Mesothelial cell of epicardium (in vitro differentiated cells): ENCODE data around the gene MZB1. TPM values are rescaled to one million over a fixed set of nuclear protein-coding genes. Genes with fewer than 3 reads are reported as not detected.
"Not testable (repeated sequence)": the region's sequence is repeated elsewhere in the genome, so short reads cannot be mapped to it uniquely, and the experiment has no call there.

ENCODE experiments used
- DNase-seq, 2 experiments: peaks; one replicate each; pipeline ENCODE4 v3.0.0; 2021; ENCODE audit warnings: low spot score in 2 of 2; ENCODE audit not compliant: unreplicated experiment in 2 of 2
- H3K27ac Mint-ChIP-seq: 2 replicates; pipeline ENCODE4 v1.8.0; 2021; ENCODE audit warnings: mixed read lengths
- H3K27me3 Mint-ChIP-seq: 2 replicates; pipeline ENCODE4 v1.8.0; 2021; ENCODE audit warnings: low read depth, mixed read lengths
- H3K36me3 Mint-ChIP-seq: 2 replicates; pipeline ENCODE4 v1.8.0; 2021; ENCODE audit warnings: mixed read lengths
- H3K4me1 Mint-ChIP-seq: 2 replicates; pipeline ENCODE4 v1.8.0; 2021; ENCODE audit warnings: mixed read lengths
- H3K4me3 Mint-ChIP-seq: 2 replicates; pipeline ENCODE4 v1.8.0; 2021; ENCODE audit warnings: mild to moderate bottlenecking, moderate library complexity, mixed read lengths
- H3K9me3 Mint-ChIP-seq: 2 replicates; pipeline ENCODE4 v1.8.0; 2021; ENCODE audit warnings: mixed read lengths
- CTCF ChIP-seq: fragments of 200-600 bp; sonication (generic); IDR thresholded peaks from one replicate; pipeline ENCODE4 v1.5.0; 2021; ENCODE audit warnings: antibody characterized with exemption; ENCODE audit not compliant: unreplicated experiment
- total RNA-seq: library from RNA; stranded (reverse); gene quantifications from 3 replicates; pipeline ENCODE4 v1.2.1, GENCODE V29; 2021

Gene MZB1
- total RNA-seq, 1 donor from 2014 or later = 0.20 TPM

DNA sequence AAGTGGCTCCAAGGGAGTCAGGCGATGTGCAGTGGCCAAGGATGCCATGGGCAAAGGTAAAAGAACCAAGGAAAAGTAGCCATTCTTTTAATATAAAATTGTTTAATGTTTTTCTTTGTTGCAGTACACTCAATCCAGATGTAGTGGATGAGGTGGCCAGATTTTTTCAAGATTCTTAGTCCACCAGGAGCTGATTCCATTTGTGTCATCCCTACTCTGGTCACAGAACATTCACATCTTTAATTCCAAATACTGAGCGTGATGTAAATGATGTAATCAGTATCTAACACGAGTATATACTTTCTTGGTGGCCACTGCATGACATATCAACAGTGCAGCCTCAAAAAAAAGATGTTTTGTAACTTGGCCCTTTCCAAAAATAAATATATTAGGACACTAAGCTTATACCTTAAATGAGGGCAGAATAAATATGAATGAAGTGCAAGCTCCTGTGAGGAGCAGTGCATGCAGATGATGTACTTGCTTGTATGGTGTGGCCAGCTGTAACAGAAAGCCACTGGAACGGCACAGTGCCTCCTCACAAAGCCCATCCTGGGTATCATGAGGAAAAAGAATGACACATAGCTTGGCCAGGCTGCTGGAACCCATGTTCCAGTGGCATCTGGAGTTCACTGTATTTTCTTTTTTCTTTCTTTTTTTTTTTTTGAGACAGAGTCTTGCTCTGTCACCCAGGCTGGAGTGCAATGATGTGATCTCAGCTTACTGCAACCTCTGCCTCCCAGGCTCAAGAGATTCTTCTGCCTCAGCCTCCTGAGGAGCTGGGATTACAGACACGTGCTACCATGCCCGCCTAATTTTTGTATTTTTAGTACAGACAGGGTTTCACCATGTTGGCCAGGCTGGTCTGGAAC lies 20.6 kb upstream of the MZB1 start:
- no peak for TF ChIP-seq CTCF
- peaks cover 4% of the 10 kb centered on the region for H3K36me3 Mint-ChIP-seq
- no peaks in the 10 kb centered on the region for H3K4me1 Mint-ChIP-seq
- H3K27me3 Mint-ChIP-seq = no peaks in the 10 kb centered on the region
- H3K27ac Mint-ChIP-seq = no peak overlapping the region
- H3K4me3 Mint-ChIP-seq = no peak overlapping the region
- no peaks in the 10 kb centered on the region for H3K9me3 Mint-ChIP-seq
- DNase-seq = no peak

DNA sequence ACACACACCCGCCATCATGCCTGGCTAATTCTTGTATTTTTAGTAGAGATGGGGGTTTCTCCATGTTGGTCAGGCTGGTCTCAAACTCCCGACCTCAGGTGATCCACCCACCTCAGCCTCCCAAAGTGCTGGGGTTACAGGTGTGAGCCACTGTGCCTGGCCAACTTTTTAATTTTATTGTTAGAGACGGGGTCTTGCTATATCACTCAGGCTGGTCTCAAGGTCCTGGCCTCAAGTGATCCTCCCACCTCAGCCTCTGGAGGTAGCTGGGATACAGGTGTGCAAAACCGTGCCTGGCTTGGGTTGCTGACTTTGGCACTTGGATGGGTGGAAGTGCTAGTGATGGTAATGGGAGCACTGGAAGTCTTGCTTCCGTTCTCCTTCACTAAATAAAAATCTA lies 19.4 kb upstream of the MZB1 start:
- not testable (repeated sequence) for H3K9me3 Mint-ChIP-seq, H3K4me1 Mint-ChIP-seq, DNase-seq, H3K4me3 Mint-ChIP-seq, H3K27me3 Mint-ChIP-seq, H3K36me3 Mint-ChIP-seq, H3K27ac Mint-ChIP-seq

GRCh38 chr5:139408191-139408590 lies 18.5 kb upstream of the MZB1 start:
- Mint-ChIP-seq H3K27me3 (no peaks in the 10 kb centered on the region), H3K36me3 (peaks cover 1% of the 10 kb centered on the region), H3K27ac (no peak overlapping the region), H3K4me3 (no peak overlapping the region), H3K4me1 (peaks cover 10% of the 10 kb centered on the region), H3K9me3 (no peaks in the 10 kb centered on the region)
- no peak for DNase-seq
- TF ChIP-seq CTCF = no peak

DNA sequence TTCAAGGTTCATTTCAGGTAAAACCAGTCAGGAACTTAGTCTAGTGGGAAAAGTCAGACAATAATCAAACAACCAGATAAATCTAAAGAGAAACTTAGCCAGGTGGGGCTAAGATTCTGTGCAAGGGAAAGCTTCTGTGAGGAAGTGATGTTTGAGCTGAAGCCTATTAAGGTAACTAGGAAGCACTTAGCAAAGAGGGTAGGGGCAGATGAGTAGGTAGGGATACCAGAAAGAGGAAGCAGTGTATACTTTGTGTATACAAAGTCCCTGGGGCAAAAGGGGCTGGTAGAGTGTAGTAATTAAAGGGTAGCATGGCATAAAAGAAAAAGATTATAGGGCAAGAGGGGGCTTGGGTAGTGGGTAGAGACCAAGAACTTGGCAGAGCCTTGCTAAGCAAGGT lies 17.8 kb upstream of the MZB1 start:
- peaks cover 1% of the 10 kb centered on the region for H3K36me3 Mint-ChIP-seq
- DNase-seq = no peak
- no peak for TF ChIP-seq CTCF
- H3K4me3 Mint-ChIP-seq = no peak overlapping the region
- H3K4me1 Mint-ChIP-seq = peaks cover 14% of the 10 kb centered on the region
- H3K27me3 Mint-ChIP-seq = no peaks in the 10 kb centered on the region
- no peak overlapping the region for H3K27ac Mint-ChIP-seq
- H3K9me3 Mint-ChIP-seq = no peaks in the 10 kb centered on the region

GRCh38 chr5:139406963-139407362 lies 17.2 kb upstream of the MZB1 start:
- H3K27ac Mint-ChIP-seq = no peak overlapping the region
- H3K4me3 Mint-ChIP-seq = no peak overlapping the region
- H3K9me3 Mint-ChIP-seq = no peaks in the 10 kb centered on the region
- DNase-seq = no peak
- H3K4me1 Mint-ChIP-seq = peaks cover 14% of the 10 kb centered on the region
- H3K27me3 Mint-ChIP-seq = no peaks in the 10 kb centered on the region
- peaks cover 1% of the 10 kb centered on the region for H3K36me3 Mint-ChIP-seq
- no peak for TF ChIP-seq CTCF

- no peak for DNase-seq
- H3K4me3 Mint-ChIP-seq = peak overlapping the region; percentile 90
- H3K27ac Mint-ChIP-seq = peak overlapping the region; percentile 99
- H3K9me3 Mint-ChIP-seq = no peaks in the 10 kb centered on the region
- no peaks in the 10 kb centered on the region for H3K27me3 Mint-ChIP-seq
- peaks cover 1% of the 10 kb centered on the region for H3K36me3 Mint-ChIP-seq
- H3K4me1 Mint-ChIP-seq = peaks cover 14% of the 10 kb centered on the region
- no peak for TF ChIP-seq CTCF
These were observed 14.7 kb upstream of the MZB1 start for GRCh38 chr5:139404484-139404840.
